ENCODE measurements around the gene EPS8L1.
A peak's percentile ranks its signal among the peaks of the same experiment; 100 is the strongest.

The EPS8L1 gene

DNA sequence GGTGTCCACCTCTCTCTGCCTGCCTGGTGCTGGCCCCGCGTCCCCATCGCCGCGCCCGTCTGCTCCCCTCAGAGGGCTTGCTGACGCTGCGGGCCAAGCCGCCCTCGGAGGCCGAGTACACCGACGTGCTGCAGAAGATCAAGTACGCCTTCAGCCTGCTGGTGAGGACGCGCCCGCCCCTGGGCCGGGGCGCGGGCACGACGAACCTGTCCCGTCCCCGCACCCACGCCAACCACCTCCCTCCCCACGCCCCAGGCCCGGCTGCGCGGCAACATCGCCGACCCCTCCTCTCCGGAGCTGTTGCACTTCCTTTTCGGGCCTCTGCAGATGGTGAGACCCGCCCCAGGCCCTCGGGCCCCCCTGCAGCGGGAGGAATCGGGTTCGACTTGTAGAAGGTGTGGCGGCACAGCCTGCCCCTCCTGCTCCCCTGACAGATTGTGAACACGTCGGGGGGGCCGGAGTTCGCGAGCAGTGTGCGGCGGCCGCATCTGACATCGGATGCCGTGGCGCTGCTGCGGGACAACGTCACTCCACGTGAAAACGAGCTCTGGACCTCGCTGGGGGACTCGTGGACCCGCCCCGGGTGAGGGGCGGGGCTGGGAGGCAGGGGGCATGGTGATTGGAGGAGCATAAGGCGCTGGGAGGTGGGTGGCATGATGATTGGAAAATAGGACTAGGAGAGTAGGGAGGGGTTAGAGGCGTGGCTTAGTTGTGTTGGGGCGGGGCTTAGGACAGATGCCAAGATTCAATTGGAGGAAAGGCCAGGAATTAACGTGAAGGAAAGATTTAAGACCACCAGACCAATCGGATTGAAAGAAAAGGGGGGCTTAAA is 6.6 kb downstream of the EPS8L1 start:
- Histone ChIP-seq H3K4me3 (ENCODE audit: low read depth in 1 of 2, low read length in 2 of 2) (no peak overlapping the region), H3K27me3 (ENCODE audit: control insufficient read depth in 1 of 2, insufficient read depth in 2 of 2, low read length in 2 of 2) (peaks cover 67 to 85% of the 10 kb centered on the region in 2 donors)

DNA sequence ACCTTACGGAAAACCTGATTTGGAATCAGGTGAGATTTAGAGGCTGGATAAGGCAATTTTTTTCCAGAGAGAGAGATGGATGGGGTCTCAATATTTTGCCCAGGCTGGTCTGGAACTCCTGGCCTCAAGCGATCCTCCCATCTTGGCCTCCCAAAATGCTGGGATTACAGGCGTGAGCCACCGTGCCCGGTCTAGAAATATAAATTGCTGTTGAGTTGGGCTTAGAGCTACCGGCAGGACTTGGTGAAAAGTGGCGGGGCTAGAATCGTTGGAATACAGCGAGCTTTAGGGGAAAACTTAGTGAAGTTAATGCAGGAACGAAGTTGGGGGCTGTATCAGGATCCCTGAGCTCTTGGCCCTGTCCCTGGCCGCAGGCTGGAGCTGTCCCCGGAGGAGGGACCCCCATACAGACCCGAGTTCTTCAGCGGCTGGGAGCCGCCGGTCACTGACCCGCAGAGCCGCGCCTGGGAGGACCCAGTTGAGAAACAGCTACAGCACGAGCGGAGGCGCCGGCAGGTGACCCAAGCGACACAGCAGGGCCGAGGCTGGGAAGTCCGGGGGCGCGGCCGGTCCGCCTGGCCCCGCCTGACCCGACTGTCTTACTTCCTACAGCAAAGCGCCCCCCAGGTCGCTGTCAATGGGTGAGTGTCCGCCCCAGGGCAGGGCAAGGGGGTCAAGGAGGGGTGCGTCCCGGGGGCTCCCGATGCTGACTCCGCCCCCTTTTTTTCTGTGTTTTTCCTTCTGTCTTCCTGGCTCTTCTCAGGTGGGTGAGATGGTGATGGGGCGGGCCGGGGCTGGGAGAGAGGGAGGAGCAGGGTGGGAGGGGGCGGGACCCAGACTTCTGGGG is 7.6 kb downstream of the EPS8L1 start:
- Histone ChIP-seq H3K27me3 (ENCODE audit: control insufficient read depth in 1 of 2, insufficient read depth in 2 of 2, low read length in 2 of 2) (peaks cover 65 to 87% of the 10 kb centered on the region in 2 donors), H3K4me1 (ENCODE audit: insufficient read depth, low read length) (peaks cover 26% of the 10 kb centered on the region), H3K4me3 (ENCODE audit: low read depth in 1 of 2, low read length in 2 of 2) (no peak overlapping the region), H3K27ac (ENCODE audit: low read depth, low read length) (no peak overlapping the region), H3K36me3 (ENCODE audit: insufficient read depth, low read length) (no peaks in the 10 kb centered on the region), H3K9me3 (ENCODE audit: low read length) (no peaks in the 10 kb centered on the region), H3K9ac (ENCODE audit: low read length) (no peak overlapping the region)

More for the DNA sequence above, 6.6 kb downstream of the EPS8L1 start:
- H3K36me3 ChIP-seq (ENCODE audit: insufficient read depth, low read length): no peaks in the 10 kb centered on the region
- H3K9ac ChIP-seq (ENCODE audit: low read length): no peak overlapping the region
- H3K9me3 ChIP-seq (ENCODE audit: low read length): no peaks in the 10 kb centered on the region
- H3K27ac ChIP-seq (ENCODE audit: low read depth, low read length): no peak overlapping the region
- peaks cover 17% of the 10 kb centered on the region for H3K4me1 ChIP-seq (ENCODE audit: insufficient read depth, low read length)

- Histone ChIP-seq H3K27me3 (ENCODE audit: control insufficient read depth in 1 of 2, insufficient read depth in 2 of 2, low read length in 2 of 2) (peaks cover 60 to 80% of the 10 kb centered on the region in 2 donors), H3K4me3 (ENCODE audit: low read depth in 1 of 2, low read length in 2 of 2) (no peak overlapping the region), H3K4me1 (ENCODE audit: insufficient read depth, low read length) (peaks cover 32% of the 10 kb centered on the region), H3K27ac (ENCODE audit: low read depth, low read length) (no peak overlapping the region), H3K36me3 (ENCODE audit: insufficient read depth, low read length) (no peaks in the 10 kb centered on the region), H3K9ac (ENCODE audit: low read length) (no peak overlapping the region), H3K9me3 (ENCODE audit: low read length) (no peaks in the 10 kb centered on the region)
Measured at GRCh38 chr19:55084416-55084815, 8.7 kb downstream of the EPS8L1 start.

- Histone ChIP-seq H3K9ac (ENCODE audit: low read length) (no peak overlapping the region), H3K4me1 (ENCODE audit: insufficient read depth, low read length) (peaks cover 28% of the 10 kb centered on the region), H3K27ac (ENCODE audit: low read depth, low read length) (no peak overlapping the region), H3K4me3 (ENCODE audit: low read depth in 1 of 2, low read length in 2 of 2) (peak overlapping the region in 1 of 2 donors; percentile 68), H3K9me3 (ENCODE audit: low read length) (no peaks in the 10 kb centered on the region), H3K36me3 (ENCODE audit: insufficient read depth, low read length) (peaks cover 14% of the 10 kb centered on the region), H3K27me3 (ENCODE audit: control insufficient read depth in 1 of 2, insufficient read depth in 2 of 2, low read length in 2 of 2) (peaks cover 44 to 63% of the 10 kb centered on the region in 2 donors)
Measured at GRCh38 chr19:55085923-55086715, 10.4 kb downstream of the EPS8L1 start.

DNA sequence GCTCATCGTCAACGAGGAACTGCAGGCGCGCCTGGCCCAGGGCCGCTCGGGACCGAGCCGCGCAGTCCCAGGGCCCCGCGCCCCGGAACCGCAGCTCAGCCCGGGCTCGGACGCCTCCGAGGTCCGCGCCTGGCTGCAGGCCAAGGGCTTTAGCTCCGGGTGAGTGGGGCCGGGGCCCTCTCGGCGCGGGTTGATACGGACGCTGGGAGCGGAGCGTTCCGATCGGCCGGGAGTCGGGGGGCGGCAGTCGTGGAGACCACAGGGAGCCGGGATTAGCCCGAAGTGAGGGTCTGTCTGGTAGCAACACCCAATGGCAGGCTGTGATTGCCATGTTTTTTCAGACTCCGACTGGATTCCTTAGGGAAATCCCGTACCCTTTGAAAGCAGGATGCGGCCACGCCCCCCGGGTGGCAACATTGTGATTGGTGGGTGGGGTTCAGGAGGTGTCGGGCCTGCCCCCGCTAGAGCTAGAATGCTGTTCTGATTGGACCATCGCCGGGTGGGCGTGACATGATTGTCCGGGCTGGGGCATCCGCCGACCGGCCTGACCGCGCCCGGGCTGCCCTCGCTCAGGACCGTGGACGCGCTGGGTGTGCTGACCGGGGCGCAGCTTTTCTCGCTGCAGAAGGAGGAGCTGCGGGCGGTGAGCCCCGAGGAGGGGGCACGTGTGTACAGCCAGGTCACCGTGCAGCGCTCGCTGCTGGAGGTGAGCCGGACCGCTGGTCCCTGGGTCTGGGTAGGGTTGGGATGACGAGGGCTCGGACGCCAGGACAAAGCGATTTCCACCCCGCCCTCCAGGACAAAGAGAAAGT is 11.3 kb downstream of the EPS8L1 start:
- no peaks in the 10 kb centered on the region for H3K9me3 ChIP-seq (ENCODE audit: low read length)
- H3K36me3 ChIP-seq (ENCODE audit: insufficient read depth, low read length): peaks cover 22% of the 10 kb centered on the region
- H3K4me1 ChIP-seq (ENCODE audit: insufficient read depth, low read length): peaks cover 28% of the 10 kb centered on the region
- H3K9ac ChIP-seq (ENCODE audit: low read length): no peak overlapping the region
- H3K27me3 ChIP-seq (ENCODE audit: control insufficient read depth in 1 of 2, insufficient read depth in 2 of 2, low read length in 2 of 2): peaks cover 41 to 55% of the 10 kb centered on the region in 2 donors
- peak overlapping the region; percentile 51 to 68 for H3K4me3 ChIP-seq (ENCODE audit: low read depth in 1 of 2, low read length in 2 of 2)
- H3K27ac ChIP-seq (ENCODE audit: low read depth, low read length): no peak overlapping the region

- Histone ChIP-seq H3K4me3 (ENCODE audit: low read depth in 1 of 2, low read length in 2 of 2) (peak overlapping the region; percentile 51 to 68), H3K4me1 (ENCODE audit: insufficient read depth, low read length) (peaks cover 28% of the 10 kb centered on the region)
Measured at GRCh38 chr19:55087542-55087901, 11.9 kb downstream of the EPS8L1 start.

GRCh38 chr19:55088021-55088451 is 12.4 kb downstream of the EPS8L1 start:
- Histone ChIP-seq H3K4me1 (ENCODE audit: insufficient read depth, low read length) (peaks cover 28% of the 10 kb centered on the region), H3K9me3 (ENCODE audit: low read length) (no peaks in the 10 kb centered on the region), H3K4me3 (ENCODE audit: low read depth in 1 of 2, low read length in 2 of 2) (no peak overlapping the region), H3K36me3 (ENCODE audit: insufficient read depth, low read length) (peaks cover 32% of the 10 kb centered on the region), H3K27me3 (ENCODE audit: control insufficient read depth in 1 of 2, insufficient read depth in 2 of 2, low read length in 2 of 2) (peaks cover 30 to 44% of the 10 kb centered on the region in 2 donors), H3K27ac (ENCODE audit: low read depth, low read length) (no peak overlapping the region), H3K9ac (ENCODE audit: low read length) (no peak overlapping the region)

More at GRCh38 chr19:55087542-55087901, 11.9 kb downstream of the EPS8L1 start:
- no peak overlapping the region for H3K27ac ChIP-seq (ENCODE audit: low read depth, low read length)
- peaks cover 35 to 49% of the 10 kb centered on the region in 2 donors for H3K27me3 ChIP-seq (ENCODE audit: control insufficient read depth in 1 of 2, insufficient read depth in 2 of 2, low read length in 2 of 2)
- H3K9me3 ChIP-seq (ENCODE audit: low read length): no peaks in the 10 kb centered on the region
- peaks cover 28% of the 10 kb centered on the region for H3K36me3 ChIP-seq (ENCODE audit: insufficient read depth, low read length)
- H3K9ac ChIP-seq (ENCODE audit: low read length): no peak overlapping the region

GRCh38 chr19:55088543-55089341 is 13.1 kb downstream of the EPS8L1 start:
- H3K27ac ChIP-seq (ENCODE audit: low read depth, low read length): no peak overlapping the region
- no peak overlapping the region for H3K4me3 ChIP-seq (ENCODE audit: low read depth in 1 of 2, low read length in 2 of 2)
- H3K9ac ChIP-seq (ENCODE audit: low read length): no peak overlapping the region

DNA sequence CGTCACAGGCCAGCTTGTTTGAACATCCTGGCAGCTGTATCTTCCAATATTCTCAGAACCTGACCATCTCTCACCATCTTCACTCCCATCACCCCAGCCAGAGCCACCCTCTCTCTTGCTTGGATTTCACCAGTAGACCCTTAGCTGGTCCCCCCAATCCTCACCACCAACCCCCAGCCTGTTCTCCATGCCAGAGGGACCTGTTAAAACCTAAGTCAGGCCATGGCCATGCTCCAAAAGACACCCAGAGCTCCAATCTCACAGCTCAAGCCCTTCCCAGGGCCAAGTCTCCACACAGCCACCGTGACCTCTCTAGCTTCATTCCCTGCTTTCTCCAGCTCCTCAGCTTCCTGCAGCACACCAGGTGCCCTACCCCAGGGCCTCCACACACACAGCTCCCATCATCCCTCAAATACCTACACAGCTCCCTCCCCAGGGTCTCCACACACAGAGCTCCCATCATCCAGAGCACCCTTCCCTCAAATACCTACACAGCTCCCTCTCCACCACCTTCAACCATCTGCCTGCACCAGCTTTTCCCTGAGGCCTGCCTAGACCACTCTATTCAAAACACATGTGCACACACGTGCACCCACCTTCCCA is 13.8 kb downstream of the EPS8L1 start:
- Histone ChIP-seq H3K9me3 (ENCODE audit: low read length) (no peaks in the 10 kb centered on the region), H3K9ac (ENCODE audit: low read length) (no peak overlapping the region), H3K36me3 (ENCODE audit: insufficient read depth, low read length) (peaks cover 37% of the 10 kb centered on the region), H3K4me3 (ENCODE audit: low read depth in 1 of 2, low read length in 2 of 2) (no peak overlapping the region), H3K4me1 (ENCODE audit: insufficient read depth, low read length) (peaks cover 28% of the 10 kb centered on the region), H3K27me3 (ENCODE audit: control insufficient read depth in 1 of 2, insufficient read depth in 2 of 2, low read length in 2 of 2) (peaks cover 18 to 30% of the 10 kb centered on the region in 2 donors), H3K27ac (ENCODE audit: low read depth, low read length) (no peak overlapping the region)

More at GRCh38 chr19:55088543-55089341, 13.1 kb downstream of the EPS8L1 start:
- peaks cover 33% of the 10 kb centered on the region for H3K36me3 ChIP-seq (ENCODE audit: insufficient read depth, low read length)
- peaks cover 28% of the 10 kb centered on the region for H3K4me1 ChIP-seq (ENCODE audit: insufficient read depth, low read length)
- peaks cover 25 to 37% of the 10 kb centered on the region in 2 donors for H3K27me3 ChIP-seq (ENCODE audit: control insufficient read depth in 1 of 2, insufficient read depth in 2 of 2, low read length in 2 of 2)
- H3K9me3 ChIP-seq (ENCODE audit: low read length): no peaks in the 10 kb centered on the region

Measured in muscle layer of colon (tissue), 2 donors.